K562 (cell line): ENCODE results near the gene ZNF138.
"Not testable (repeated sequence)": the region's sequence is repeated elsewhere in the genome, so short reads cannot be mapped to it uniquely, and the experiment has no call there.

Experiments used
- CTCF ChIP-seq, 3 experiments: IDR thresholded peaks in 2 of 3; conservative IDR thresholded peaks in 1 of 3; 2 replicates each; pipeline ENCODE4 v1.5.1; 2011 to 2012; ENCODE audit warnings: low read length in 3 of 3, mild to moderate bottlenecking in 3 of 3, control low read depth in 2 of 3, improper control_type of control experiment in 1 of 3, inconsistent platforms in 1 of 3, low read depth in 1 of 3, mixed read lengths in 1 of 3, moderate library complexity in 1 of 3; ENCODE audit not compliant: insufficient read depth in 2 of 3
- ELF1 ChIP-seq: fragments of 200-800 bp; sonication (Bioruptor generic); IDR thresholded peaks from 2 replicates; pipeline ENCODE4 v1.6.1; 2016; ENCODE audit warnings: missing genetic modification characterization, missing compliant biosample characterization
- RFX5 ChIP-seq: IDR thresholded peaks from 2 replicates; pipeline ENCODE4 v1.6.1; 2011; ENCODE audit warnings: low read depth, mild to moderate bottlenecking, improper control_type of control experiment, low read length
- ZNF24 ChIP-seq: fragments of 450-650 bp; IDR thresholded peaks from 2 replicates; pipeline ENCODE4 v1.6.1; 2016
- ZNF561 ChIP-seq: fragments of 450-650 bp; formaldehyde crosslinking; conservative IDR thresholded peaks from 2 replicates; pipeline ENCODE4 v1.4.0; 2020; ENCODE audit warnings: mild to moderate bottlenecking, moderate library complexity
- TF ChIP-seq, protein P1 (sequence below): fragments of 450-650 bp; formaldehyde crosslinking; IDR thresholded peaks from 2 replicates; pipeline ENCODE4 v1.4.0; 2022; ENCODE audit warnings: mild to moderate bottlenecking, moderate library complexity

GRCh38 chr7:64799169-64799568 is 4.9 kb downstream of the ZNF138 start:
- not testable (repeated sequence) for TF ChIP-seq CTCF (IDR thresholded peaks at IDR 0.05 in 2 of 3, conservative IDR thresholded peaks at IDR 0.05 in 1 of 3; ENCODE audit: insufficient read depth in 2 of 3, low read depth in 1 of 3, low read length in 3 of 3); RFX5; ELF1 (tag); ZNF561 (CRISPR knock-in tag); ZNF24
- TF ChIP-seq, protein P1, sequence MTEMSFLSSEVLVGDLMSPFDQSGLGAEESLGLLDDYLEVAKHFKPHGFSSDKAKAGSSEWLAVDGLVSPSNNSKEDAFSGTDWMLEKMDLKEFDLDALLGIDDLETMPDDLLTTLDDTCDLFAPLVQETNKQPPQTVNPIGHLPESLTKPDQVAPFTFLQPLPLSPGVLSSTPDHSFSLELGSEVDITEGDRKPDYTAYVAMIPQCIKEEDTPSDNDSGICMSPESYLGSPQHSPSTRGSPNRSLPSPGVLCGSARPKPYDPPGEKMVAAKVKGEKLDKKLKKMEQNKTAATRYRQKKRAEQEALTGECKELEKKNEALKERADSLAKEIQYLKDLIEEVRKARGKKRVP (CRISPR knock-in tag) = not testable (repeated sequence)
